Gastrocnemius medialis (tissue), 4 donors: Measurements from ENCODE around the gene MYO1D.

Experiments used
- CTCF ChIP-seq, 5 experiments: fragments of 450-650 bp in 3 of 5; fragments of 200-600 bp in 2 of 5; sonication (generic) in 2 of 5; IDR thresholded peaks in 4 of 5; conservative IDR thresholded peaks in 1 of 5; 1 replicate in 4 of 5; 2 replicates in 1 of 5; pipeline ENCODE4 v1.5.1; 2016 to 2019; ENCODE audit warnings: antibody characterized with exemption in 5 of 5, mild to moderate bottlenecking in 3 of 5, moderate library complexity in 3 of 5
- POLR2A ChIP-seq, 2 donors: fragments of 450-650 bp; IDR thresholded peaks; one replicate each; pipeline ENCODE4 v1.6.1; 2017; ENCODE audit warnings: antibody characterized with exemption in 2 of 2, mild to moderate bottlenecking in 2 of 2, moderate library complexity in 2 of 2

GRCh38 chr17:32604966-32605365, 272.0 kb downstream of the MYO1D start:
- TF ChIP-seq POLR2A (IDR thresholded peaks at IDR 0.05) (no peak), CTCF (IDR thresholded peaks at IDR 0.05 in 4 of 5, conservative IDR thresholded peaks at IDR 0.05 in 1 of 5) (no peak)
